ENCODE data around the gene TJP1. TPM values are rescaled to one million over a fixed set of nuclear protein-coding genes. Genes with fewer than 3 reads are reported as not detected.
"Not testable (repeated sequence)": the region's sequence is repeated elsewhere in the genome, so short reads cannot be mapped to it uniquely, and the experiment has no call there.

Gene TJP1
- total RNA-seq, 1 donor from 2014 or later, result 60.7 TPM

DNA sequence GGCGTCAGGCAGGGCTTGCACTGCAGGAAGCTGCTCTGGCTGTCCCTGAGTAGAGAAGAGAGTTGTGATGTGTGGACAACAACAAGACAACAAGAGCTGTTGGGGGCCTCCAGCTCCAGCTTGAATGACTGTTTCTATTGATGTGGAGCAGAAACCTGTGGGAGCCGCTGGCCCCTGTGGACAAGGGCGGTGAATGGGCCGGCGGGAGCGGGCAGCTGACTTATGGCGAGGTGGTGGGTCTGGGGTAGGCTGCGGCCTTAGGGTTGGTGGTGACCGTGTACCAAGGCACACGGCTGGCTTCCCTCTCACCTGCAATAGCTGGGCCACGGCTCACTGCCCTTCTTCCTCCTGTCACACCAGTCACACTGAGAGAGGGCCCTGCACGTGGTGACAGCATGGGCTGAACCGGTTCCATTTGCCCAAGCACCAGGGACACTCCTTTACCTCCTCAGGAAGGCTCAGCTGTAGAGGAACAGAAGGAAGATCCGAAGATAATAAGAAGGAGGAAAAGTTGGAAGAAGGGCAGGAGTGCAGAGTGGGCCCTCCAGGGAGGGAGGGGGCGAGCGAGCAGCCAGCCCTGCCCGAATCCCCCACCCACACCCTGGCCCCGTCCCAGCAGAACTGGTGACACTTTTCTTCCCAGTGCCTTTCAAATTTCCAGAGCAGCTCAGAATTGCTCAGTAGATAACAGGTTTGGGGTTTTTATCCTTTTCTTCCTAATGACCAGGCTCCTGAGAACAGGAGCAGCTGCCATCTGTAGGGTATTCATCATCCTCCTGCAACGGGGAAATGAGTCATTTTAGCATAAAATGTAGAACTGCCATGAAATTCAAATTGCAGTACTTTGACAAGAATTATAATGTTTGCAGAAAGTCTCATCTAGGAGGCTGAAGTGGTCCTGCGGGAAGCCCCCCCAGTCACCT, 136.9 kb downstream of the TJP1 start:
- no peak for DNase-seq (ENCODE audit: low read depth, low spot score)

DNA sequence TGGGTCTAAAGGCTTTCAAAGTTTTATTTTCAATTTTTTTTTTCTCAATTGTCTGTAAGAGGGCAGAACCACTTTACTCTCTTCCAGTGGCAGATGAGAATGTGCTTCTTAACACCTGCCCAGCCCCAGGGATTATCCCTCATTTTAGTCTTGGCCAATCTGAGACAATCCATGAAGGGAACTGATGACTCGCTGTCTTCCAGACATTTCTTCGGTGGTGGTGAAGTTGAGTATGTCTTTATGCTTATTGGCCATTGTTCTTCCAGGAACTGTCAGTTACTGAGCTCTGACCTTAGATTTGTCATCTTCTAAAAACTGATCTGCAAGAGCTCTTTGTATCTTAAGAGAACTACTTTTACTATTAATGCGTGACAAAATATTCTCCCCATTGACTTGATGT, 139.5 kb downstream of the TJP1 start:
- DNase-seq (ENCODE audit: low read depth, low spot score), result no peak

DNA sequence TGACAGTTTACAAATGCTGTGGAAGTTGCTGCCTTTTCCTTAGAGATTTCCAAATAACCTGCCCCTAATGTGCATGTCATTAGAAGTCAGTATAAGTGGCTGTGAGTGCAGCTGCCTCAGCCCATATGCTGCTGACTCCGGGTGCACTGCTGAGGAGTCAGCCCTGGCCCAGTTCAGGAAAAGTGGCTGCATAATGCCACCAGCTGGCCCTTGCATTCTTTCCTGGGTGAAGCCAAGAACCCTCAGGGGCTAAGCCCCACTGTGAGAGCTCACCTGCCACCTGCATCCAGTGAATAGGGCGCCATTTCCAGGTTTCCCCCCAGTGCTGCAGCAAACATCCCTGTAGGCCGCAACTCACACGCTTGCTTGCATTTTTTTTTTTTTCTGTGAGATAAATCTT, 139.9 kb downstream of the TJP1 start:
- no peak for DNase-seq (ENCODE audit: low read depth, low spot score)

DNA sequence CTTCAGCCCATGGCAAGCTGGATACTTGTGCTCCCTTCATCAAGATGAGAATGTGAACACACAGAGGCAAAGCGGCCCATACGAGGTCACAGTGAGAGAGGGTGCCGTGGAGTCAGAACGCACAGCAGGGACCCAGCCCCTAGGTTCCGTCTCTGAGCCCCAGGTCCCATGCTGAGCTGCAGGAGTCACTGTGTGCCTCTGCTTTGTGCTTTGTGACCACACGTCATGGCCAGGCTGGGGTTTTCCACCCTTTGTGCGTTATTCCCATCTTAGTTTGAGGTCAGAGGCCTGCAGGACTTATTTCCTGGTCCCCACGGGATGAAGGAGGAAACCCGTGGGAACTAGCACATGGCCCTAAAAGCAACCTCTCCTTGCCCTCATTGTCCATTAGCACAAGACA, 140.3 kb downstream of the TJP1 start:
- DNase-seq (ENCODE audit: low read depth, low spot score), result no peak

DNA sequence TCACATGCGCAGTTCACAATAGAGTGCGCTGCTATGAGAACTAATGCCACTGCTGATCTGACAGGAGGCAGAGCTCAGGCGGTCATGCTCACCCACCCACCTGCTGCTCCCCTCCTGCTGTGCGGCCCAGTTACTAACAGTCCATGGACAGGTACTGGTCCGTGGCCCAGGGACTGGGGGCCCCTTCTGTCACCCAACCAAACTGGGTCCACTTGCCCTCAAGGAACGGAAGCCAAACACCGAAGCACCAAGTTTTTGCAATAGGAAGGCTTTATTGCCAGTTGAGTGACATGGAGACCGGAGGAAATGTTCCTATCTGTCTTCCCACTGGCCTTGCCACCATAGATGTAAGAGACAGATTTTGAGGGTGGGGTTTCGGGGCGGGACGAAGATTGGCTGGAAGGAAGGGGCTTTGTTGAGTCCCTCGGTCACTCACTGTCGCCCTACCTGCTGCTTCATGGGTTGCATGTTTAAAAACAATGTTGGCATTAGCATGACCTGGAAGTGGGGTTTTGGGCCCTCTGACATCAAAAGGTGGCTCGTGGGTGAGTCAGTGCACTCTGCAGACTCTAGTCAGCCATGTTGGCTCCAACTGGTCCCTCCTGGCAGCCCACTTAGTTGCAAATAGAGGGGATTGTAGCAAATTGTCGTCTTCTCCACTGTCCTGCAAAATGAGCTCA, 141.0 kb downstream of the TJP1 start:
- no peak for DNase-seq (ENCODE audit: low read depth, low spot score)

DNA sequence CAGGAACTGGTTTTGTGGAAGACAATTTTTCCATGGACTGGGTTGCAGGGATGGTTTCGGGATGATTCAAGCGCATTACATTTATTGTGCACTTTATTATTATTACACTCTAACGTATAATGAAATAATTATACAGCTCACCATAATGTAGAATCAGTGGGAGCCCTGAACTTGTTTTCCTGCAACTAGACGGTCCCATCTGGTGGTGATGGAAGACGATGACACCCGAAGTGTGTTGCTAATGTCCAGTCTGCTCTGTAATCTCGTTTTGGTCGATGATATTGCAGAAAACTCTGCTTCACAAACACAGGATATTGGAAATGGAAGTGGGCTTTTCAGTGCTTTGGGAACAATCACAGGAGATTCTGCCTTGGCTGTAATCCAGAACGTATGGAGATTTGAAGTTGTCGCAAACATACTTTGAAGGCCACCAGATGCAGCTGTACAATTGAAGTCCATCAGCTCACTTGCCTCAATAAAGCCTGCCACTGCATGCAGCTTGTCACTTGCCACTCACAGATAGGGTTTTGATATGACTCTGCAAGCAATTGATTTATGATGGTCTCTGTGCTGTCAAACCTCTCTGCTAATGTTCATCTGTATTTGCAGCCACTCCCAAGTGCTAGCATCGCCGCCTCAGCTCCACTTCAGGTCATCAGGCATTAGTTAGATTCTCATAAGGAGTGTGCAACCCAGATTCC, 141.7 kb downstream of the TJP1 start:
- DNase-seq (ENCODE audit: low read depth, low spot score), result no peak

DNA sequence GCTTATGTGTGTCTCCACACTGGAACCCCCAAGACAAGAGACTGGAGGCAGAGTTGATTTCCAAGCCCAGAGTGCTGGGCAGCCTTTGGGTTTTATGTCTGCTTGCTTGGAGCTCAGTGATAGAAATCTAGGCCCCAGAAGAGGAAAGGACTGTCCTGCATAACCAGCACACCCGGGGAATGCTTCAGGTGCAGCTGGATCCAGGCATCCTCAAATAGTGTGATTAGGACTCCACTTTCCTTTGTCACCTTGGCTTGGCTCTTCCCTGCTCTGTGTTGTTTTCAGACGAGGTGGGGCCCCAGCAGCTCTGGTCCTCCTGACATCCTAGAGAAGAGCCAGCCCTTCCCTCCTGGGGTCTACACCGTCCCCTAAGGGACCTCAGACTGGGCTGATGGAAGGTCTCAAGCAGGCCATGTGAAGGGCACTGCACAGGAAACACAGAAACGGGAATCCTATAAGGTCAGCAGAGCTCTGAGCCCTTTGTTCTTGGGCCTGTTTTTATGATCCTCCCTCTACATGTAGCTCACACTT, 143.7 kb downstream of the TJP1 start:
- no peak for DNase-seq (ENCODE audit: low read depth, low spot score)

DNA sequence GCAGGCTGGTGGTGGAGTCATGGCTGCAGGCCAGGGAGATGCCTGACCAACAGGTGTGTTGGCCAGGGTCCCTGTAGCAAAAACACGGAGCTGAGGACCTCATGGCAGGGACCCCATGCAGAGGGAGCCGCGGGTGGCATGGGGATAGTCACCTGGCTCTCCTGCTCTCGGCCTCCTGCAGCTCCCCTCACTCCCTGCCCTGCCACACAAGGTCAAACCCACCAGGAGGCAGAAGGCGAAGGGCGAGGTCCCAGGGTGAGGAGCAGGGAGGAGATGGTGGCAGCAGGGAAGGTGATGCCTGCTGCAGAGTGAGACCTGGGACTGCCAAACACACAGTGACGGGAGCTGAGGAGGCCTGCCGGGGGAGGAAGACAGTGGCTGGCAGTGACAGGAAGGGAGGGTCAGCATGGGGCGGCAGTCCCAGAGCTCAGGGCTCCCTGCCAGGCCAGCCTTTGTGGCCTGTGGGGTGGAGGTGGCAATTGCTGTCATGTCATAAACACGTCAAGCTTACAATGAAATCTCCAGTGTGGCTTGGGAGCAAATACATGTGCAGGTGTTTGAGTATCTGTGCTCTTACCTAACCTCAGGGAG, 144.3 kb downstream of the TJP1 start:
- DNase-seq (ENCODE audit: low read depth, low spot score), result no peak

DNA sequence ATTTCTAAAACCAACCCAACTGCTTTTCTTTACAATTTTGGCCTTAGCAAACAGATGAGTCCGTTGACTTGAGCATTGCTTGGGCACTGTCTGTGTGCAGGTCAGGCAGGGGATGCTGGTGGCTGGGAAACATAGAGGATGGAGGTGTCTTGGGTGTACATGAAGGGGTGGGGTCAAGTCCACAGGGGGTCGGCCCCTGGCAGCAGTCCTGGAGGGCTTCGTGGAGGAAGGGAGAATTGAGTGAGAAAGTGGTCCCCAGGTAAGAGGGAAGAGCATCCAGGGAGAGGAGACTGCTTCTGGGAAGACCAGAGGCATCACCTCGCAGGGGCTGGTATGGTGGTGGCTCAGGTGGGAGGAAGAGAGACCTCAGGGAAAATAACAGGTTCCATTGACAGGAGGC, 144.8 kb downstream of the TJP1 start:
- DNase-seq (ENCODE audit: low read depth, low spot score), result no peak

DNA sequence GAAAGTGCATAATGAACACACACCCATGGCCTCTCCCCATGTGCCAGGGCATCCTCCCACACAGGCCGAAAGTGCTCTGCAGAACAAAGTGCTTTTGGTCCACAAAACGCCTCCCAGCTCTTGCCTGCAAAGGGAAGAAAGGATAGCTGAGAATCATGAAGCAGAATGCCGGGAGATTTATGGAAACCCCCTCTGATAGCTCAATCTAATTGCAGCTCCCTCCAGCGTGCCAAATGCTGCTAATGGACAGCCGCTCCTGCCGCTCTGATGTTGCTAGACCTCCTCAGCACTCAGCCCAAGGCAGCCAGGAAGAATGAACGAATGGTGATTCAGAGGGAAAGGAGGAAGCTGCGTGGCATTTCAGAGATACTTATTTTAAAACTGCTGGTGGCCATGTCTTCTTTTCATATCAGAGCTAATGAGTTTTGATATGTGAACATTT, 145.3 kb downstream of the TJP1 start:
- DNase-seq (ENCODE audit: low read depth, low spot score), result no peak

DNA sequence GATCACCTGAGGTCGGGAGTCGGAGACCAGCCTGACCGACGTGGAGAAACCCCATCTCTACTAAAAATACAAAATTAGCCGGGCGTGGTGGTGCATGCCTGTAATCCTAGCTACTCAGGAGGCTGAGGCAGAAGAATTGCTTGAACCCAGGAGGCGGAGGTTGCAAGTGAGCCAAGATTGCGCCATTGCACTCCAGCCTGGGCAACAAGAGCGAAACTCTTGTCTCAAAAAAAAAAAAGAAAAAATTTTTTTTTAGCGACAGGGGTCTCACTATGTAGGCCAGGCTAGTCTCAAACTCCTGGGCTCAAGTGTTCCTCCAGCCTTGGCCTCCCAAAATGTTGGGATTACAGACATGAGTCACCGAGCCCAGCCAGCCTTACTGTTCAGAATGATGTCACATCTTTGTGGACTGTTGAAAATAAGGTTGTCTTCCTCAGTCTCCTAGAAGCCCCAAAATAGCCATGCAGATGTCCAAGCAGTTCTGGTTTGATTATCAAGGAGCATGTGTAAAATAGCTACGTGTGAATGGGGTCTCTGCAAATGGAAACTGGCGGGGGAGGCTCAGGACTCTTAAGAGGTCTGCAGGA, 145.8 kb downstream of the TJP1 start:
- not testable (repeated sequence) for DNase-seq (ENCODE audit: low read depth, low spot score)

DNA sequence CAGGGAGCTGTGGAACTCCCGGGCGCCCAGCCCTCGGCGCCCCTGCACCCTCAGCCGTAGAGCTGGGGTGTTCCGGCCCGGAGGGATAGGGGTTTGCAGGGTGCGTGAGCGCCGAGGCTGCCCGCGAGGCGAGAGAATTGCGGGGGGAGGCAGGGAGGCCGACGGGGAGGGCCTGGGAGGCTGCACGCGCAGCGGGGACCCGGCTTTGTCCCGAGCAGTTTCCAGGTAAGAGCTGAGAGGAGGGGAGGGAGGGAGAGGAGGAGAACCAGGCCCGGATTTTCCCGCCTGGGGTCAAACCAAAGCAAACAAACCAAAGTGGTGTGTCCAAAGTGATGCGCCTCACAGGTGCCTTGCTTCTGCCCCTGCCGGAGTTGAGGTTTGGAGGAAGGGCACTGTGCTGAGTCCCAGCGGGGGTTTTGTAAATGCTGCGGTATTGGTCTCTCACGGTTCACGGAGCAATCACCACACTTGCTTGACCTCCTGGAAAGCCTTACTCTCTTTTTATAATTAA, 146.4 kb downstream of the TJP1 start:
- no peak for DNase-seq (ENCODE audit: low read depth, low spot score)

DNA sequence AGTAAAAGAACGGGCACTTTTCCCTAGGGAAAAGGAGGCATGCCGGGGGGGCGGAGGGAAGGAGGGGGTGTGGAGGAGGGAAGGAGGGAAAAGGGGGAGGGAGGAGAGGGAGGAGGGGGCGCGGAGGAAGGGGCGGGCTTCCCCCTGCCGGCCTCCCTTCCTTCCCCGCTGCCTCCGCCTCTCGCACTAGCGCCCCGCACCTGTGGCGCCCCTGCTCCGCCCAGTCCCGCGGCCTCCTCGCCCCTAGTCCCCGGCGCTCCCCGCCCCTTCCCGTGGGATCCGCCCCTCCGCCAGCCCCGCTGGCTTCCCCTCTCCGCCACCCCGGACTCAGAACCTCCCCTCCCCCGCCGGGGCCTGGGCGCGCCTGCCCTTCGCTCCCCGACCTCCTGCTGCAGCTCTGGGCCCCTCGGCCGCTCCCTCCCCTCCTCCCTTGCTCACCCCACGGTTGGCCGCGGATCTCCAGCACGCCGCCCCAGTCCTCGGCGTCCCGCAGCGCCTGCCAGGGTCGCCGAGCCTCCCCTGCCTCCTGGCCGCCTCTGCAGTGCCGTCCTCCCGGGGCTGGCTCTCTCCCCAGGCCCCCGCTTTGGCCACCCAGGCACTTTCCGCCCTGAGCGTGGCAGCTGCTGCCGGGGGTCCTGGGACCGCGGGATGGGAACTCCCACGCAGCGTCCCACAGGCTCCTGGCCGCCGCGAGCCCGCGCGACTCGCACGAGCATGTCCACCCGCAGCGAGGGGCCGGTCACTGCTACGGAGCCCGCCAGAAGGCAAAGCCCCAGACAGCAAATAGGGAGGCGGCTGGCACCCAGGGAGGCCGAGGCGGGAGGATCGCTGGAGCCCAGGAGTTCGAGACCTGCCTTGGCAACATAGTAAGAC, 147.4 kb downstream of the TJP1 start:
- DNase-seq (ENCODE audit: low read depth, low spot score), result no peak

DNA sequence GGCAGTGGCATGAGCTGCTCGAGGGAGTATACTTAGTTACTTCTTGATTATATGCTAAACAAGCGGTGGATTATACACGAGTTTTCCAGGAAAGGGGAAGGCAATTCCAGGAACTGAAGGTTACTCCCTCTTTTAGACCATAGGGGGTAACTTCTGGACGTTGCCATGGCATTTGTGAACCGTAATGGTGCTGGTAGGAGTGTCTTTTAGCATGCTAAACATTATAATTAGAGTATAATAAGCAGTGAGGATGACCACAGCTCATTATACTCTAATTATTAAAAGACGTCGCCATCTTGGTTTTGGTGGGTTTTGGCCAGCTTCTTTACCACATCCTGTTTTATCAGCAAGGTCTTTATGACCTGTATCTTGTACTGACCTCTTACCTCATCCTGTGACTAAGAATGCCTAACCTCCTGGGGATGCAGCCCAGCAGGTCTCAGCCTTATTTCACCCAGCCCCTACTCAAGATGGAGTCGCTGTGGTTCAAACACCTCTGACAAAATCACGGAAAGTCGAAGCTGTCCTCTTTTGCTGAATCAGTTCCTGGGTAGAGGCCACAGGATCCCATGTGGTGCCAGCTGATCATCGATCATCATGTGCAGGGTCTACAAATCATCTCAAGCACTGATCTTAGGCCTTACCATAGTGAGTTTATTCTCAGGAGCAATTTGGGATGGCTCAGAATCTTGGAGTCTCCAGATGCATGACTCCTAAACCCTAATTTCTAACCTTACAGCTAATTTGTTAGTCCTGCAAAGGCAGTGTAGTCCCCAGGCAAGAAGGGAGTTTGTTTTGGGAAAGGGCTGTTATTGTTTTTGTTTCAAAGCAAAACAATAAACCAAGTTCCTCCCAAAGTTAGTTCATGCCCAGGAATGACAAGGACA, 149.1 kb downstream of the TJP1 start:
- no peak for DNase-seq (ENCODE audit: low read depth, low spot score)

DNA sequence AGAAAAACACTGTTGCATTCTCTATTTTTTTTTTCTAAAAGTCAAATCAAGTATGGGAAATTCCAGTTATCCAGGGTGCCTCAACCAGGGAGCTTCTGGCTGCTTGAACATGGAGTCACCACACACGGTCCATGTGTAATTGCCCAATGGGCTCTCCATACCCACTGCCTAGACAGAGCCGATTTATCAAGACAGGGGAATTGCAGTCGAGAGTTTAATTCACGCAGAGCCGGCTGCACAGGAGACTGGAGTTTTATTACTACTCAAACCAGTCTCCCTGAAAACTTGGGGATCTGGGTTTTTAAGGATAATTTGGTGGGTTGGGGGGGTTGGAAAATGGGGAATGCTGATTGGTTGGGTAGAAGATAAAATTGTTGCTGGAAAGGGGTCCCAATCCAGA, 149.8 kb downstream of the TJP1 start:
- no peak for DNase-seq (ENCODE audit: low read depth, low spot score)

DNA sequence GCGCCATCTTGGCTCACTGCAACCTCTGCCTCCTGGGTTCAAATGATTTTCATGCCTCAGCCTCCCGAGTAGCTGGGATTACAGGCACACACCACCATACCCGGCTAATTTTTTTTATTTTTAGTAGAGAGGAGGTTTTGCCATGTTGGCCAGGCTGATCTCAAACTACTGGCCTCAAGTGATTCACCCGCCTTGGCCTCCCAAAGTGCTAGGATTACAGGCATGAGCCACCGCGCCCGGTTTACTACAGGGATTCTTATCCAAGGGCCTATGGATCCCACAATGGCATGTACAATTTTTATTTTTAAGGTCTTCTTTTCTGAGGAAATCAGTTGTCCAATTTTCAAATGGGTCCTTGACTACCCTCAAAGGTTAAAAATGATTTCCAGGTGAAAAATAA, 150.2 kb downstream of the TJP1 start:
- DNase-seq (ENCODE audit: low read depth, low spot score), result not testable (repeated sequence)

DNA sequence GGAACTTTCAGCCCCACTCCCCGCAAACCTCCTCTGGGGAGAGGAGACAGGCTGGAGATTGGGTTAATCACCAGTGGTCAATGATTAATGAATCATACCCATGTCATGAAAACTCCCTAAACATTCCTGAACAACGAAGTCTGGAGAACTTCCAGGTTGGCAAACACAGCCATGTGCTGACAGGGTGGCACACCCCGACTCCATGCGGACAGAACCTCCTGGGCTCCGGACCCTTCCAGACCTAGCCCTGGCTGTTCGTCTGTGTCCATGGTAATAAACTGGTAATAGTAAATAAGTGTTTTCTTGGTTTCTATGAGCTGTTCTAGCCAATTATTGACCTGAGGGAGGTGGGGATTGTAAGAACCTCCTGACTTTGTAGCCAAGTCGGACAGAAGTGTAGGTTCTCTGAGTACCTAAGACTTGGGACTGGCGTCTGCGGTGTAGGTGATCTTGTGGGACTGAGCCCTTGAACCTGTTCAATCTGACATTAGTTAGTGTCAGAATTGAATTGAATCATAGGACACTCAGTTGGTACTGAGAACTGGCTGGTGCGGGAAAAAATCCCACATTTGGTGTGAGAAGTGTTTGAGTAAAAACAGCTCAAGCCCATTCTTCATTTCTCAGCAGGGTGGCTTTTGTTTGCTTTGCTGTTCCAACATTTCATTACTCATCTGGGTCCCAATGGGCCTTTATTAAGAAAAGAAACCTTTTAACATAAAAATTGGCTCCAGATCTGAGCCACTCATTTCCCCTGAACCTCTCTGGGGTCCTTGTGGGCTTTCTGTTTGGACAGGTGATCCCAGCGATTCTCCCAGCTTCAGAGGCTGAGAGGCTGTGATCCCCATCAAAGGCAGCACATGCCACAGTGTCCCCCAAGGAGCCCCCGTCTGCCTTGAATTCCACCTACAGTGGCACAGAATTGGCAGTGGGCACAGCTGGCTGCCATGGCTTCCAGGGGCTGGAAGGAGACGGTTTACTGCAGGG, 151.0 kb downstream of the TJP1 start:
- no peak for DNase-seq (ENCODE audit: low read depth, low spot score)

DNA sequence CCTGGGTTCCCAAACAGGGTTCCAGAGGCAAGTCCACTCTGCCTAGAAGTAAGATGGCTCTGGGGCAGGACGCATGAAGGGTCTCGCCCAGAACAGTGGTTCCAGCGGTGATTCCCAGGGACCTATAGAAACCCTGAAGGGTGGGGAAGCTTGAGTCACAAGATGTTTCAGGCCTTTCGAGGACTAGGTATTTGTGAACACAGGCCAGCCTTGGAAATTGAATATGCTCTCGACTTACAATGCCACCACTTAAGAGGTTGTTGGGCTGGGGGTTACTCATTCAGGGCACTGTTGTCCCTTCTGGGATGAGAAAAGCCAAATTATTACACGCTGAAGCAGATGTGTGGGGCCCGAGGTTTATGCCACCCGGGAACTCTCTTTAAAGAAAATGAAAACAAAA, 152.0 kb downstream of the TJP1 start:
- no peak for DNase-seq (ENCODE audit: low read depth, low spot score)
